NCI-H2196 treated with DMSO at 0.1 percent for 48 hours (cell line): ENCODE measurements around the gene CCDC107.
"Not testable (repeated sequence)": the region's sequence is repeated elsewhere in the genome, so short reads cannot be mapped to it uniquely, and the experiment has no call there.

Experiments used
- DNase-seq: peaks from one replicate; lab custom pipeline; 2025; ENCODE audit not compliant: unreplicated experiment; lab: John Stamatoyannopoulos, UW

Gene CCDC107

DNA sequence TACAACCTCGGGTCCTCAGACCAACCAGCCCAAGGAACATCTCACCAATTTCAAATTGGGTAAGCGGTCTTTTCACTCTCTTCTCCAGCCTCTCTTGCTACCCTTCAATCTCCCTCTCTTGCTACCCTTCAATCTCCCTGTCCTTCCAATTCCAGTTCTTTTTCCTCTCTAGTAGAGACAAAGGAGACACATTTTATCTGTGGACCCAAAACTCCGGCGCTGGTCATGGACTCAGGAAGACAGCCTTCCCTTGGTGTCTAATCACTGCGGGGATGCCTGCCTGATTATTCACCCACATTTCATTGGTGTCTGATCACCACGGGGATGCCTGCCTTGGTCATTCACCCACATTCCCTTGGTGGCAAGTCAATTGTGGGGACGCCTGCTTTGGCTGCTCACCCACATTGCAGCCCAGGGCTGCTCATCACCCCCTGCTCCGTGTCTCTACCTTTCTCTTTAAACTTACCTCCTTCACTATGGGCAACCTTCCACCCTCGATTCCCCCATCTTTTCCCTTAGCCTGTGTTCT lies 20.6 kb upstream of the CCDC107 start:
- not testable (repeated sequence) for DNase-seq

- DNase-seq = not testable (repeated sequence)
These were observed 19.3 kb upstream of the CCDC107 start for GRCh38 chr9:35638751-35639150.

DNA sequence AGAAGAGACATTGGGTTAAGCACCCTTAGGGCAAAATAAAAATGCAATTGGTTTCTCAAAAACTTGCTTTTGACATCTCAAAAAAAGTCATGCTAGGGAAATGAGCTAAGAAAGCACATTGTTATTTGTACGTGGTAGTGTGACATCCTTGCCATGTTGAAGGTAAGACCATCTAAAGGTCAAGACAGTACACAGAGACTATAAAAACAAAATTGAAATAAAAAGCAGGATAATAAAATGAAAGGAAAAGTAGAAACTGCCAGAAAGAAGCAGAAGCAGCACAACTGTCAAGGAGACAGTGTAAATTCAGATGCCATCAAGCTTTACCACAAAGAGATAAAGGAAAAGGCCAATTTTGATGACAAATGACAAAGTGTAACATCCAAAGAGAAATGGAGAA lies 18.9 kb upstream of the CCDC107 start:
- DNase-seq = not testable (repeated sequence)

GRCh38 chr9:35639631-35640030 lies 18.5 kb upstream of the CCDC107 start:
- DNase-seq = no peak

DNA sequence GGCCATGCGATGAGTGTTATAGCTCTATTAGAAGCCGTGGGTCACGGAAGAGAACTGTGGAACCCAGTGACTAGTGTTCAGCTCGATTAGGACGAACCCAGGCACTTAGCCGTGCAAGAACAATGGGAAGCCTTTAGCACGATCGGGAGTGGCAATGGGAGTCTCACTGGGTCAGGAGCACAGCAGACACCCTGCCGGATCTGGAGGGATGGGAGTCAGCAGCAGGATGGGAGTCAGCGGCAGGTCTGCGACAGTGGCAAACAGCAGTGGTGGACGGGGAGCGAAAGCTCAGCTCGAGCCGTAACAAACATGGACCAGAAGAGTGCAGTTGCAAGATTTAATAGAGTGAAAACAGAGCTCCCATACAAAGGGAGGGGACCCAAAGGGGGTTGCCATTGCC lies 17.7 kb upstream of the CCDC107 start:
- not testable (repeated sequence) for DNase-seq

DNA sequence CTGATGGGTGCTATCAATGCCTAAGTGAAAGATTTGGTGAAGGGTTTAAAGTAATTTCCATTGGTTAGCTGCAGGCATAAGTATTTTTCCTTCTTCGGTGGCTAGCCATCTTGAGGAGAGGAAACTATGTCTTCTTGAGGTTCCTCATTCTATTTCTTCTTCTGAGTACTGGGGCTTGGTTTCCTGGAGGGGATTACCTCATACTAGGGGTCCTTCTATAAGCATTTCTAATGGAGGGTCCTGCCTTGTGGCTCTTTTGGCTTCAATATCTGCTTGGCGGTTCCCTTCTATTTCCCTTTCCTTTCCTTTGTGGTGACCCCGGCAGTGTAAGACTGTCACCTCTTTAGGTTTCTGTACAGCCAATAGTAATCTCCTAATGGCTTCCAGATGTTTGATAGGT lies 16.6 kb upstream of the CCDC107 start:
- DNase-seq = not testable (repeated sequence)

DNA sequence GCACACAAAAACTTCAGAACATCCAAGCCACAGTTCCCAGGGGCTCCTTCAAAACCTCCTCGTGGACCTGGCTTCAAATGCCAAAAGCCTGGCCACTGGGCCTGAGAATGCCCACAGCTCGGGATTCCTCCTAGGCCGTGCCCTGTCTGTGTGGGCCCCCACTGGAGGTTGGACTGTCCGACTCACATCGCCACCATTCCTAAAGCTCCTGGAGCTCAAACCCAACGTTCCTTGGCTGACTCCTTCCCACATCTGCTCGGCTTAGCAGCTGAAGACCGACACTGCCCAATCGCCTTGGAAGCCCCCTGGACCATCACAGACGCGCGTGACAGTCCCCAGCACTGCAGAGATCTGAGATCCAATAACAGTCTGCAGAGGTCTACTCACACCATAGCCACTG lies 15.0 kb upstream of the CCDC107 start:
- no peak for DNase-seq

GRCh38 chr9:35645736-35646135 lies 12.4 kb upstream of the CCDC107 start:
- not testable (repeated sequence) for DNase-seq

- no peak for DNase-seq
These were observed 11.9 kb upstream of the CCDC107 start for GRCh38 chr9:35646153-35646532.

DNA sequence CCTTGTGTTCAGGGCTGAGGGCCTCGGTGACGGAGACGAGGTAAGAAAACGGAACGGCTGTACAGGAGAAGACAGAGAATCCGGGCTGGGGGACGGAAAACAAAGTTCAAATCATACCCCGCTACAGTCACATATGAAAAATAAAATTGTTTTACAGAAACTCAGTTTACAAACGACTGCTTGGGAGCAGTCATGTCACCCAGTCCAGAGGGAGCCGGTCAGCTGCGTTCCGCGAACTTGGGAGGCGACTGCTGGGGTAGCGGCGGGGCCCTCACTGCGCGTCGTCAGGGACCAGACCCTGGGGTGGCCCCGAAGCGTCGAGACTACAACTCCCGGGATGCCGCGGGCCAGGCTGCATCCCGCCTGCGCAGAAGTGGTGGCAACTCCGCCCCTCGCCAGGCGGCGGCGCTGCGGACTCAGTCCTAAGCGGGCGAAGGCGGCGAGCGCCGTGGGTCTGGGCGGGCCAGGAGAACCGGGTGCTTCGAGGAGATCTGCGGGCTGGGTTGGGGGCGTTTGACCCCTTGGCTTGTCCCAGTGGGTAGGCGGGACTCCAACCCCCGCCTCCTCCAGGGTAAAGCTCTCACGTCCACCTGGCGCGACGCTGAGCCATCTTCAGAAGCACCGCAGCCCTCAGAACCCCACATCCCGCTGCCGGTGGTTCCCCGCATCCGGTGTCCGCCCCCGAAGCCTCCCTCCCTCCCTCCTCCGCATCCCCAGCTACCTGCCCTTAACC lies 11.4 kb upstream of the CCDC107 start:
- peak; percentile 72 for DNase-seq

GRCh38 chr9:35649431-35650340 lies 8.4 kb upstream of the CCDC107 start:
- DNase-seq = no peak

DNA sequence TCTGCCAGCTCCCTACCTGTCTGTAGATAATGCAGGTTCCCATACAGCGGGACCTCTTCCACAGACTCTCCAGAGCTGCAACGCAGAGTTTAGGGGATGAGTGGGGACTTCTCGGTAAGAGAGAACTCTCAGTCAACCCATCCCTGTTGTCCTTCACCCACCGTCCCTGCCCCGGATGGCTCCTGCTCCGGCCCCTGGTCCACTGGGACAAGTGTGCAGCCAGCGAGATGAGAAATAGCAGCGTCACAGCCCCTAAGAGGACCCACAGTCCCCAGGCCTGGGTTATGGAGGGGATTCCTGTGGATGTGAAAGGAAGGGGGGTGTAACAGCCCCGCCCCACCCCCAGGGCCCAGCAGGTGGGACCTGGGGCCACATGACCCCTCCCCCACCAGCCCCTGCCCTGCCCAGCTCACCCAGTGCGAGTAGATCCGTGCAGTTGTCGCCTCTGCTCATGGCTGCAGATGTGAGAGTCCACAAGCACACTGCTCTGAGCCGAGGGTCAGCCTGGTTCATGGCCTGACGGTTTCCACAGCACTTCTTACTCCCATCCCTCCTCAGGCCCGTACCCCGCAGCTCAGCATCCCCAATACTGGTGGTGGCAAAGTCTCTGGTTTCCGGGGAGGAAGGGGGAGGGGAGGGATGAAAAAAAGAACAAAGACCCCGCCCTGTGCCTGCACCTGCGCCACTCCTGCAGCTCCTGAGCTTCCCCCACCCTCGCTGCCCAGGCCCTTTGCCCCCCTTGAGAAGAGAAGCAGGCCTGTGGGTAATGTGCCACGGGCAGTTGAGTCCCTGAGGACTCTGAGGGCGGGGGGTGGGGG lies 7.5 kb upstream of the CCDC107 start, which contains the start of gene SIT1:
Gene SIT1 (minus strand): TSS at position 591 of the 818 bp plus-strand sequence. CDS start 78 bp downstream, at position 513.
- DNase-seq = no peak

DNA sequence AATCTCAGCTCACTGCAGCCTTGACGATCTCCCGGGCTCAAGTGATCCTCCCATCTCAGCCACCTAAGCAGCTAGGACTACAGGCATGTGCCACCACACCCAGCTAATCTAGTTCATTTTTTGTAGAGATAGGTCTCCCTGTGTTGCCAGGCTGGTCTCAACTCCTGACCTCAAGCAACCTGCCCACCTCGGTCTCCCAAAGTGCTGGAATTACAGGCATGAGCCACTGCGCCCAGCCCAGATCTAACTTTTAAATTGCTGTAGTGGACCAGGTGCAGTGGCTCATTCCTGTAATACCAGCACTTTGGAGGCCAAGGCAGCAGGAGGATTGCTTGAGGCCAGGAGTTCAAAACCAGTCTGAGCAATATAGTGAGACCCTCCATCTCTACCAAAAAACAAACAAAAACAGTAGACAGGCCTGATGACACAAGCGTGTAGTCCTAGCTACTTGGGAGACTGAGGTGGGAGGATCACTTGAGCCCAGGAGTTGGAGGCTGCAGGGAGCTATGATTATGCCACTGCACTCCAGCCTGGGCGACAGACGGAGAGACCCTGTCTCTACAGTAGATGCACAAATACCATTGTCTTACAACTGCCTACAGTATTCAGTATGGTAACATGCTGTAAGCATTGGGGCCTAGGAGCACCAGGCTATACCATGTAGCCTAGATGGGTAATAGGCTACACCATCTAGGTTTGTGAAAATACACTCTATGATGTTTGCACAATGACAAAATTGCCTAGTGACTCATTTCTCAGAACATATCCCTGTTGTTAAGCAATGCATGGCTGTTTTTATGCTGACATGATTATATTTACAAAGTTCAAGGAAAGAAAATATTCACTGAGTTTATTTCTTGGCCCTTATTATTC lies 5.9 kb upstream of the CCDC107 start:
- DNase-seq = no peak

DNA sequence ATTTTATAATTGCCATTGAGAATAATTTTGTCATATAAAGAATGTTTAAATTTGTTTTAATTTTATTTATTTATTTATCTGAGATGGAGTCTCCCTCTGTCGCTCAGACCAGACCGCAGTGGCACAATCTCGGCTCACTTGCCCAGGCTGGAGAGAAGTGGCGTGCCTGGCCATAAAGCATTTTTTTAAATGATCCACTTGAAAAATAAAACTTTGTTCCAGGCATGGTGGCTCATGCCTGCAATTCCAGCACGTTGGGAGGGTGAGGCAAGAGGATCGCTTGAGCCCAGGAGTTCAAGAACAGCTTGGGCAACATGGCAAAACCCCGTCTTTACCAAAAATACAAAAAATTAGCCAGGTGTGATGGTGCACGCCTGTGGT lies 5.3 kb upstream of the CCDC107 start:
- no peak for DNase-seq

DNA sequence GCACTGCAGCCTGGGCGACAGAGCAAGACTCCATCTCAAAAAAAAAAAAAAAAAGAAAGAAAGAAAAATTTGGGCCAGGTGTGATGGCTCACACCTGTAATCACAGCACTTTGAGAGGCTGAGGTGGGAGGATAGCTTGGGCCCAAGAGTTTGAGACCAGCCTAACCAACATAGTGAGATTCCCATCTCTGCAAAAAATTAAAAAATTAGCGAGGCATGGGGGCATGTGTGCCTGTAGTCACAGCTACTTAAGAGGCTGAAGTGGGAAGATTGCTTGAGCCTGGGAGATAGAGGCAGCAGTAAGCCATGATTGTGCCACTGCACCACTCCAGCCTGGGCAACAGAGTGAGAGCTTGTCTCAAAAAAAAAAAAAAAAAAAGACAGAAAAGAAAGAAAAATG lies 4.5 kb upstream of the CCDC107 start:
- no peak for DNase-seq

DNA sequence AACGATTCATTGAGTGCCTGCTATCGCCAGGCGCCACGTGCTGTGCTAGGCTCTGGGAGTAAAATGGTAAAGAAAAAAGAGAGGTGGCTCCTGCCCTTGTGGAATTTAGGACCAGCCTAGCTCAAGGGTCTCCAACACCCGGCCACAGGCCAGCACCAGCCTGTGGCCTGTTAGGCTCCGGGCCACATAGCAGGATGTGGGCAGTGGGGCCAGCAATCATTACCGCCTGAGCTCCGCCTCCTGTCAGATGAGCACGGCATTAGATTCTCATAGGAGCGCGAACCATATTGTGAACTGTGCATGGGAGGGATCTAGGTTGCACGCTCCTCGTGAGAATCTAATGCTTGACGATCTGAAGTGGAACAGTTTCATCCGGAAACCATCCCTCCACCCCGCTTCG lies 1.7 kb upstream of the CCDC107 start:
- DNase-seq = no peak

DNA sequence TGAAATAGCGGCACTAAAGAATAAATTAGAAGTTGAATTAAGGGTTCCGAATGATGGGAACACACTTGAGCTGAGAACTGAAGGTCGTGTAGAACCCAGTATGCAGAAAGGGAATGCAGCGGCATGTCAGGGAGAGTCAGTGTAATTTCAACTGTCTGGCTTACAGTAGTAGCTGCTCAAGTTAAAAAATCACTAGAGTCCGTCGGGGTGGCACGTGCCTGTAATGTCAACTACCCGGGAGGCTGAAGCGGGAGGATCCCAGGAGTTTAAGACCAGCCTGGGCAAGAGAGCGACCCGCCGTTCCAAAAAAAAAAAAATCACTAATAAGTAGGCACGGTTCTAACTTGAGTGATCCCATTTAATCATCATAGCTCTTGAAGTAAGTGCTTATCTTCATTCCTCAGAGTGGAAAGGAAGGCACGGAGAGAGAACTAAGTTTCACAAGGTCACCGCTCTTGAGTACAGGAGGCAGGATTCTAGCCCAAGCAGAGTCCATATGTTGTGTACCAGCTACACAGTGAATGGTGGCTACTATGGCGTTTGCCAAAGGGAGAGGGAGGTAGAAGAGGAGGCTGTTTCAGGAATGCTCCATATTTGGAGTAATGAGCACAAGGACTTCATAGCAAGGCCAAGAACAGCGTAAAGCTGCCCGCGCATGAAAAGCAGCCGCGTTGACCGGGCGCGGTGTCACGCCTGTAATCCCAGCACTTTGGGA lies 1.1 kb upstream of the CCDC107 start:
- DNase-seq = no peak

- peak; percentile 95 for DNase-seq
These were observed 451 bp upstream of the CCDC107 start, which contains the start of gene RMRP for GRCh38 chr9:35657546-35658136. Gene RMRP, minus strand, starts transcription at chr9:35658019.

- DNase-seq = no peak
These were observed 802 bp downstream of the CCDC107 start for GRCh38 chr9:35658968-35659220.
